Measurements from ENCODE around the gene SFXN3. TPM values are rescaled to one million over a fixed set of nuclear protein-coding genes. Genes with fewer than 3 reads are reported as not detected.

Gene SFXN3
- polyA plus RNA-seq, 1 donor from 2014 or later = 7.4 TPM

DNA sequence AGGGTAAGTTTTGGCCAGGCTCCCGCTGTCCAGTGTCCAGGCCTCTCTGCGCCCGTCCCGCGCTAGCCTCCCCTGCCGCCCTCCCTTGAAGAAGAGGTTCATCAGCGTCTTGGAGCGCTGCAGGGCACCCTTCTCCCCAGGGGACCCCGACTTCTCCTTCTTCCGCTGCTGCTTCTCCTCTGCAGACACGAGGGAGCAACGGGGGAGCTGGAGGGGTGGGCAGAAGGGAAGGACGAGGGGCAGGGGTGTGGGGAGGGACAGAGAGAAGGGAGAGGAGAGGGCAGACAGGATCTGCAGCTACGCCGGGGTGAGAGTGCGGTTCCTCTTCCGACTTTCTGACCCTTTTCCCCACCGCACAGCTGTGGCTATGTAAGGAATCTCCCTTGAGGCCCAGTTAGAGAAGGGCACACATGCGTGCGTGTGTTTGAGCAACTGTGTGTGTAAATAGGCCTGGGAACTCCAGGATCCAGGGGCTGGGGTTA lies 12.9 kb upstream of the SFXN3 start:
- no peaks in the 10 kb centered on the region for H3K9me3 Mint-ChIP-seq
- H3K27ac Mint-ChIP-seq = no peak overlapping the region
- peak overlapping the region in 2 of 4 donors; percentile 87 to 90 for H3K4me3 Mint-ChIP-seq
- peaks cover 31% of the 10 kb centered on the region for H3K27me3 Mint-ChIP-seq
- H3K36me3 Mint-ChIP-seq = no peaks in the 10 kb centered on the region
- H3K4me1 Mint-ChIP-seq = peaks cover 6 to 12% (median 8%) of the 10 kb centered on the region in 3 donors

DNA sequence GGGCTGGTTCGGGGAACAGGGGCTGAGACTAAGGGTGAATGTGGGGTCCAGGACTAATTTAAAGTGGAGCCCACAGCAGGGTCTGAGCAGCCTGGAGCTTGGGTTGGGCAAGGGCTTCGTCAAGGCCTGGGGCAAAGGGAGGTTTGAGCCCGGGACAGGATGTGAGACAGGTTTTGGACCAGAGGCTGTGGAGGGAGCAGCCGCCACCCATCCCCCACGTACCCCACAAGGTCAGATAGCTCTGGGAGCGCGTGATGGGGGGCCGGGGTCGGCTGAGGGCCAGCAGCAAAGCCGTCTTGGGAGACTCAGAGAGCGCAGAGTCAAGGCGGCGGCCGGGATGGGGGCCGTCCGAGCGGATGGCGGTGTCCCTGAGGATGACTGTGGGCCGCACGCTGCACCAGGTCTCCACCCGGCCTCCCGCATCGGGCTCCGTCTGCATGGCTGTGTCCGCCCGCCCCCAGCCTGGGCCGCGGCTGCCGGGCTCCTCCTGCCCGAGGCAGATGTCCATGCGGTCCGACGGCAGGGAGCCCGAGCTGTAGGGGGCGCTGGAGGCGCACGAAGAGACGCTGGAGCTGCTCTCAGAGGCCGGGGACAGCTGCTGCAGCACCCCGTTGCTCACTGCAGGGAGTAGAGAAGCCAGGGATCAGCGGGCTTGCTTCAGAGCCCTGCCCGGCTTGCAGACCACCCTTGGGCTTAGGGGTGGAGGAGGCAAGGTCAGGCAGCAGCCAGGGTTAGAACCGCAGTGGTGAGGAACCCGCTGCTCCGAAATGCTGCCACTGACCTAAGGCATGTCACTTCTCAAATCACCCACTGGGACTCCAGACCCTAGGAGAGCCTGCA lies 12.2 kb upstream of the SFXN3 start:
- no peaks in the 10 kb centered on the region for H3K9me3 Mint-ChIP-seq
- peaks cover 29% of the 10 kb centered on the region for H3K27me3 Mint-ChIP-seq
- no peak overlapping the region for H3K27ac Mint-ChIP-seq
- no peaks in the 10 kb centered on the region for H3K36me3 Mint-ChIP-seq
- H3K4me1 Mint-ChIP-seq = peaks cover 6 to 9% (median 7%) of the 10 kb centered on the region in 3 donors
- peak overlapping the region in 2 of 4 donors; percentile 87 to 90 for H3K4me3 Mint-ChIP-seq

DNA sequence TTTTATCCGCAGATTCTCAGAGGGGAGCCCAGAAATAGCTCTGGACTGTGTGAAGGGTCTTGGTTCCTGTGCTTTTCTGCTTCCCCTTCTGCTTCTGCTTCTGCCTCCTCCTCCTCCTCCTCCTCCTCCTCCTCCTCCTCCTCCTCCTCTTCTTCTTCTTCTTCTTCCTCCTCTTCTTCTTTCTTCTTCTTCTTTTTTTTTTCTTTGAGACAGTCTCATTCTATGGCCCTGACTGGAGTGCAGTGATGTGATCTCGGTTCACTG lies 11.7 kb upstream of the SFXN3 start:
- Mint-ChIP-seq H3K4me3 (no peak overlapping the region), H3K9me3 (no peaks in the 10 kb centered on the region), H3K27me3 (peaks cover 29% of the 10 kb centered on the region), H3K4me1 (peaks cover 4 to 6% (median 6%) of the 10 kb centered on the region in 3 donors), H3K27ac (no peak overlapping the region), H3K36me3 (no peaks in the 10 kb centered on the region)

DNA sequence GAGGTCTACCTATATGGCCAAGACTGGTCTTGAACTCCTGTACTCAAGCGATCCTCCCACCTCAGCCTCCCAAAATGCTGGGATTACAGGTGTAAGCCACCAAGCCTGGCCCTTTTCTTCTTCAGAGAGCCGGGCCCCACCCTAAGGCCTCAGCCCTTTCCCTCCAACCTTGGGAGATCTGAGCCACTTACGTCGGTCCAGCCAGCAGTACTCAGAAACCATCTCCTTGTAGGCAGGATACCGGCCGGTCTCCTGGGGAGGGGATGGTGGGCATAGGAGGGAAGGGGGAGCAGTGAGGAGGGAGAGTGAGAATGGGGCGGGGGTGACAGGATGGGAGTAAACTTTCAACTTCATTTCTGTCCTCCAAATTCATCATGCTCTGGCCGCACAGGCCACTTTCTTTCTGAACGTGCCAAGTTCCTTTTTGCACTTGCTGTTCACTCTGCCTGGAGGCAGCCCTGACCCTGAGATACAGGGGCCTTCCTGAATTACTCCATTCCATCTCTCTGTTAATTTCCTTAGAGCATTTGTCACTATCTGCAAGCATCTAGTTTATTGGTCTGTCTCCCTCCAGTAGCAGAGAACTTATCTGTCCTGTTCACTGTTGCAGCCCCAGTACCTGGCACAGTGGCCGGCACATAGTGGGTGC lies 10.5 kb upstream of the SFXN3 start:
- no peaks in the 10 kb centered on the region for H3K9me3 Mint-ChIP-seq
- peaks cover 25% of the 10 kb centered on the region for H3K27me3 Mint-ChIP-seq
- H3K4me3 Mint-ChIP-seq = no peak overlapping the region
- H3K36me3 Mint-ChIP-seq = no peaks in the 10 kb centered on the region
- peaks cover 4 to 6% (median 6%) of the 10 kb centered on the region in 3 donors for H3K4me1 Mint-ChIP-seq
- no peak overlapping the region for H3K27ac Mint-ChIP-seq

- Mint-ChIP-seq H3K9me3 (no peaks in the 10 kb centered on the region), H3K4me3 (no peak overlapping the region), H3K27ac (no peak overlapping the region), H3K36me3 (no peaks in the 10 kb centered on the region), H3K4me1 (peaks cover 4 to 6% (median 6%) of the 10 kb centered on the region in 3 donors), H3K27me3 (peaks cover 24% of the 10 kb centered on the region)
Observed at GRCh38 chr10:101021239-101021638, 9.8 kb upstream of the SFXN3 start.

GRCh38 chr10:101021692-101022251 lies 9.3 kb upstream of the SFXN3 start:
- H3K9me3 Mint-ChIP-seq = no peaks in the 10 kb centered on the region
- peaks cover 4 to 6% (median 6%) of the 10 kb centered on the region in 3 donors for H3K4me1 Mint-ChIP-seq
- no peaks in the 10 kb centered on the region for H3K36me3 Mint-ChIP-seq
- no peak overlapping the region for H3K4me3 Mint-ChIP-seq
- H3K27ac Mint-ChIP-seq = no peak overlapping the region
- H3K27me3 Mint-ChIP-seq = peaks cover 19% of the 10 kb centered on the region

DNA sequence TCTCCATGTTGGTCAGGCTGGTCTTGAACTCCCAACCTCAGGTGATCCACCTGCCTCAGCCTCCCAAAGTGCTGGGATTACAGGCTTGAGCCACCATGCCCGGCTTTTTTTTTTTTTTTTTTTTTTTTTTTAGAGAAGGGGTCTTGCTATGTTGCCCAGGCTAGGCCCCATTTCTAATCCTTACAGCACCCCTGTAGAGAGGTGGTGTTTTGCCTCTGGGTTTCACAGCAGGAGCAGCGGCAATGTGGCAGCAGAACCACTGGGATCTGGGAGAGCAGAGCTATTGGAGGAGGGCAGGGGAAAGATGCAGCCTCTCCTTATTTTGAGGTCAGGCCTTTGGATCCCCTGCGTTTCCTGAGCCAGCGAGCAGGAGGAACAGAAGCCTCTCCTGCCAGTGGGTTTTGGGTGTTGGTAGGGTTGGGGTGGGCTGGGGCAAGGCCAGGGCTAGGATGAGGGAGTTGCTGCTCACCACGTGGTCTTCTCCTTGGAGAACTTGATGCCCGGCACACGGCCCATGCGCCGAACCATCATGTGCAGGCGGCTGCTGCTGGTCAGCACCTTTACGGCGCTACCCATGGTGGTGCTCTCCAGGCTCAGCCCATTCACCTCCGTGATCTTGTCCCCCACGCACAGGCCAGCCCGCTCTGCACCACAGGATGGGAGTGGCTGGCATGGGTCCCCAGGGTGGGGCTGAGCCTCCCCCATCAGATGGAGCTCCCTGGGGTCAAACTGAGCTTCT lies 7.9 kb upstream of the SFXN3 start:
- Mint-ChIP-seq H3K4me1 (peaks cover 4 to 6% (median 5%) of the 10 kb centered on the region in 3 donors), H3K9me3 (no peaks in the 10 kb centered on the region), H3K36me3 (no peaks in the 10 kb centered on the region), H3K27me3 (peaks cover 18% of the 10 kb centered on the region), H3K27ac (no peak overlapping the region), H3K4me3 (no peak overlapping the region)

DNA sequence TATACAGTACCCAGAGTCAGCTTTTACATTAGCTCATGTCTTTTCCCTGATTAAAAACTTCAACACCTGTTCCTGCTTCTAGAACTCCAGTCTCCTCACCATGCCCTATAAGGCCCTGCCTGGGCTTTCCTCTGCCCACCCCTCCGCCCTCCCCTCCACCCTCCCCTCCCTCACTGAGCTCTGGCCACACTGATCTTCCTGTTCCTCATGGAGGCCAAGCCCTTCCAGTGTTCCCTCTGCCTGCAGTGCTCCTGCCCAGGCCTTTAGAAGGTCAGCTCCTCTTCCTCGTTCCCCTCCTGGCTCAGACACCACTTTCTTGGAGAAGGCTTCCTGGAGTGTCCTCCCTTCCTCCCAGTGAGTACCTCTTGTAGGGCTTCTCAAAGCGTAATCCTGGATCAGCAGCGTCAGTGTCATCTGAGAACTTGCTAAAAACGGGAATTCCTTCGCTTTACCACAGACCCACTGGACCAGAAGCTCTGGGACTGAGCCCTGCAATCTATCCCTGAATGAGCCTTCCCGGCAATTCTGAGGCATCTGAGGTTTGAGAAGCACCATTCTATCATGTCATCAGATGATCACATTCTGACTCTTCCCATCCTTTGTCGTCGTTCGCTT lies 3.8 kb upstream of the SFXN3 start:
- Mint-ChIP-seq H3K27ac (no peak overlapping the region), H3K9me3 (no peaks in the 10 kb centered on the region), H3K36me3 (no peaks in the 10 kb centered on the region), H3K4me1 (peaks cover 0 to 2% (median under 1%) of the 10 kb centered on the region in 3 donors), H3K27me3 (peaks cover 19% of the 10 kb centered on the region), H3K4me3 (no peak overlapping the region)

- H3K27ac Mint-ChIP-seq = no peak overlapping the region
- peak overlapping the region in 2 of 4 donors; percentile 23 to 39 for H3K4me3 Mint-ChIP-seq
- peaks cover 19% of the 10 kb centered on the region for H3K27me3 Mint-ChIP-seq
- H3K9me3 Mint-ChIP-seq = no peaks in the 10 kb centered on the region
- H3K4me1 Mint-ChIP-seq = peaks cover 5 to 9% (median 8%) of the 10 kb centered on the region in 3 donors
- peaks cover 1% of the 10 kb centered on the region for H3K36me3 Mint-ChIP-seq
Observed at GRCh38 chr10:101028446-101029337, 2.3 kb upstream of the SFXN3 start.

DNA sequence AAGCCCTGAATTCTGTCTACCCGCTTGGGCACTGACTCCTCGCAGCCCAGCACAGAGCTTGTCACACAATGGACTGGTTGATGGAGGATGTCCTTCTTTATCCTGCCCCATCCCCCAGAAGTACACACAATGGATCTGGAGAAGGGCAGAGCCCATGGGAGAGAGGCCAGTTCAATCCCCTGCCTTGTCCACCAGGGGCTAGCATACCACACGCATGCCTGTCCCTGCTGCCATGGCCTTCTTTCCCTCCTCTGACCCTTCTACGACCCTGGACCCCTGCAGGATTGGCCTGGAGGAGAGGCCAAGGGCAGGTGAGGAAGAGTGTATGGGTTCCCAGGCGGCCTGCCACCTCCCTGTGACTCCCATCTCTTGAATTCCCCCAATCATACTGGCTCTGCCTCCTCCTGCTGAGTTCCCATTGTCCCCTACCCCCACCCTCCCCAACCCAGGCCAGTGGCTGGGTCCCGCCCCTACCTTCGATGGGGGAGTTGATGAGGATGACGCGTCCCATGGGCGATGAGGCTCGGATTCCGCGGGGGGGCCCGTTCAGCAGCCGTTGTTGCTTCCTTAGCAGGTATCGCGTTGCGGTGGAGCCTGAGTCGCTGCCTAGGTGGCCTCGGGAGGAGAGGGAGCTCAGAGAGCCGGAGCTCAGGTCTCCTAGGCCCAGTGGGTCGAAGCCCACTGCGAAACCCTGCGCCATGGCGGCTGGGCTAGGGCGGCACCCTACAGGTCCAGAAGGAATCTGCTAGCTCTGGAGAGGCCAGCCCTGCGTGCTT lies 1.3 kb upstream of the SFXN3 start:
- no peak overlapping the region for H3K27ac Mint-ChIP-seq
- peaks cover 19% of the 10 kb centered on the region for H3K27me3 Mint-ChIP-seq
- no peaks in the 10 kb centered on the region for H3K9me3 Mint-ChIP-seq
- H3K36me3 Mint-ChIP-seq = peaks cover 1% of the 10 kb centered on the region
- H3K4me3 Mint-ChIP-seq = peak overlapping the region in 1 of 4 donors; percentile 23
- peaks cover 5 to 9% (median 8%) of the 10 kb centered on the region in 3 donors for H3K4me1 Mint-ChIP-seq

- Mint-ChIP-seq H3K27me3 (peaks cover 19% of the 10 kb centered on the region), H3K4me1 (peaks cover 5 to 9% (median 8%) of the 10 kb centered on the region in 3 donors), H3K9me3 (no peaks in the 10 kb centered on the region), H3K27ac (peak overlapping the region in 1 of 3 donors; percentile 69), H3K4me3 (peak overlapping the region; percentile 95 to 98 (median 96)), H3K36me3 (peaks cover 1% of the 10 kb centered on the region)
Observed at GRCh38 chr10:101030496-101031127, 422 bp upstream of the SFXN3 start.

DNA sequence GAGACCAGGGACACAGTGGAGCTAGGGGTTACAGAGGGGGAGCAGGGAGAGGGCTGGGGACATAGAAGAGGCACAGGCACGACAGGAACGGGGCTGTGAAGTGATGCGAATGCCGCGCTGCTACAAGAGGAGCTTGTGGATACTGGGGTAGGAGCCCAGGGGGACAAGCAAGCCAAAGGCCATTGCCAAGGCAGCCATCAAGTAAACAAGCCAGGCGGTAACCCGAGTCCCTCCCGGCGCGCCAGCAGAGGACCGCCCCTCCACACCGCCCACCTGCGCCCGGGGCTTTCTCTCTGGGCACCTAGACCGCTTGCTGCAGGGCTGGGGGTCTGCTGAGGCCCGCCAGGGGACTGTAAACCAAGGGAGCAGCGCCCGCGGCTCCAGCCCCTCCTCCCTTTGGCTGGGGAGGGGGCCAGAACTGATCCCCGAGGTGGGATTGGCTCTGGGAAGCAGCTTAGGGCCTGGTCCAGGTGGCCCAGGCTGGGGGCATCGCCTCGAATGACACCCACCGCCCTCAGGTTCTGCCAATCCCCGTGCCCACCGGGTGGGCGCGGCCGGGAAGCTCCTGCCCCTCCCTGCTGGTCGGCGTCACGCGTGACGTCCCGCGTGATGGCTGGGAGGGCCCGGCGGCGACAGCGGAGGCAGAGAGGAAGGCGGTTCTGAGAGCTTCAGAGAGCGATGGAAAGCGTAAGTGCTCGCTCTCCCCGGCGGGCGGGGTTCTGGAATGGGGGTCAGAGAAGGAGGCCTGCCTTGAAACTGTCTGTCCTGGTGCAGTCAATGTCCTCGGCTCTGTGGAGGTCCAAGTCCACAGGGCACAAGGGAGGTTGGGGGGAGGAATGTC lies 982 bp downstream of the SFXN3 start:
- Mint-ChIP-seq H3K27me3 (peaks cover 19% of the 10 kb centered on the region), H3K4me3 (peak overlapping the region; percentile 95 to 98 (median 96)), H3K4me1 (peaks cover 5 to 9% (median 8%) of the 10 kb centered on the region in 3 donors), H3K9me3 (no peaks in the 10 kb centered on the region), H3K36me3 (peaks cover 1% of the 10 kb centered on the region), H3K27ac (peak overlapping the region; percentile 69 to 96 (median 93))

Data from IgD-negative memory B cell (primary cell).